SHP77 (cell line): ENCODE results near the gene ZBTB4.

Source experiments
- DNase-seq, 2 experiments: peaks; one replicate each; lab custom pipeline; 2025; lab: John Stamatoyannopoulos, UW

ZBTB4 gene

DNA sequence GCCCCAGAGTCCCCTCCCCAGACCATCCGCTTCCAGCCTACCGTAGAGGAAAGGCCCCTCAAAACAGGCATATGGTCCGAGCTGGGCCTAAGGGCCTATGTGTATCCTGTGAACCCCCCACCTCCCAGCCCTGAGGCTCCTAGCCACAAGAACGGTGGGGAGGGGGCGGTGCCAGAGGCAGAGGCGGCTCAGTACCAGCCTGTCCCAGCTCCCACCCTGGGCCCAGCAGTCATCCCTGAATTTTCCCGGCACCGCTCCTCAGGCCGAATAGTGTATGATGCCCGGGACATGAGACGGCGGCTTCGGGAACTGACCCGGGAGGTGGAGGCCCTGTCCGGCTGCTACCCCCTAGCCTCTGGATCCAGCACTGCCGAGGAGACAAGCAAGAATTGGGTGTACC is 58.2 kb downstream of the ZBTB4 start:
- no peak for DNase-seq

DNA sequence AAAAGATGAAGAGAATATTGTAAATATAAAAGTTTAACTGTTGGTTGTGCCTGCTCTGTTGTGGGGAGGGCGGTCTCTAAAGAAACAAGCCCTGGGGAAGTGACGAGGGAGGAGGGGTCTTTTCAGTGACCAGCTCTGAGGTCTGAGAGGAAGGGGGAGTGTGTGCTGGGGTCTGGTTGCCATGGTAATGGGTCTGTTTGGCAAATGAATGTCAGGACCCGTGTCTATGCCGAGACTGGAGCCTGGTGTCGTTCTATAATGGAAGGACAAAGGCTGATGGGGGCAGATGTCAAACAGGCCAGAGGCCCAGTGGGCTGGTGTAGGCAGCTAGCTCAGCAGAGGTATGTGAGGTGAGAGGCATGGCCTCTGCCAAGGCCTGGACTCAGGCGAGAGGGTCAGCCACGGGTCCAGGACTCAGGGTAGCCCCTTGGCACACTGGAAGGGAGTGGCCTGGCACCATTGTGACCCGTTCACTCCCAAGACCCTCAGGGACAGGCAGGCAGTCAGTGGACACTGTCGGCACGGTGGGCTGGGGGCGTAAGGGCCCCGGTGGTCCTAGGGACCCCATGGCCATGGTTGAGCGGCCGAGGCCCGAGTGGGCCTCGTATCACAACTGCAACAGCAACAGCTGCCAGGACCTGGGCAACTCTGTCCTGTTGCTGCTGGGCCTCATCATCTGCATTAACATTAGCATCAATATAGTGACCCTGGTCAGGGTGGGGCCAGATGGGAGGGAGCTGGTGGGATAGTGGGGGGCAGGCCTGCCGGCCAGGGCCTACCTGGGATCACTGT is 59.4 kb downstream of the ZBTB4 start, which contains the start of gene SPEM1:
TSS of gene SPEM1 (plus strand) at position 506 of the 792 bp plus-strand sequence. CDS start at position 567, 61 bp downstream.
- DNase-seq: no peak

DNA sequence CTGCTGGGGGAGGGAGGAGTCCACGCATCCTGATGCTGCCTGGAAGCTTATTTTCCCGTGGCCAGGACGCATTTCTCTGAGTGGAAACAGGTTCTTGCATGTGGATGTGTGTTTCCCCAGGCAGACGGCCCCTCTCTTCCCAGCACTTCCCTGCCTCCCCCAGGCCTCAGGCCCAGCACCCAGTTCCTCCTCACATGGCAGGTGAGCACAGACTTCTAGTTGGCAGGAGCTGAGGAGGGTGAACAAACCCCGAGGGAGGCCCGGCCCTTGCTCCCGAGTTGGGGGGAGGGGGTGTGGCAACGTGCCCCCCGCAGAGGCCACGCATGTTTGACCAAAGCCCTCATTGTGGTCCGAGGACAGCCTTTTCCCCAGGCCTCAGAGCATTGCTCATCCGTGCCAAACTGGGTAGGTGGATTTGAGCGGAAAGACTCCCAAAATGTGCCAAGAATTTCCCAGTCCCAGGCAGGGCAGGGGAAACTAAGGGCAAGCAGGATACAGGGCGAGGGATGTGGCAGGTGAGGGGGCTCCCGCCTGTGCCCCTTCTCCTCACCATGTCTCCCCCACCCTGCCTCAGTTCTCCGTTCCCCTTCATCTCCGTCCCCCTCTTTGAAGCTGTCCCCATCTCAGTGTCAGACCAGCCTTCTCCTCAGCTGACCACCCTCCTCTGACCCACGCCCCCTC is 60.8 kb downstream of the ZBTB4 start:
- DNase-seq: no peak

DNA sequence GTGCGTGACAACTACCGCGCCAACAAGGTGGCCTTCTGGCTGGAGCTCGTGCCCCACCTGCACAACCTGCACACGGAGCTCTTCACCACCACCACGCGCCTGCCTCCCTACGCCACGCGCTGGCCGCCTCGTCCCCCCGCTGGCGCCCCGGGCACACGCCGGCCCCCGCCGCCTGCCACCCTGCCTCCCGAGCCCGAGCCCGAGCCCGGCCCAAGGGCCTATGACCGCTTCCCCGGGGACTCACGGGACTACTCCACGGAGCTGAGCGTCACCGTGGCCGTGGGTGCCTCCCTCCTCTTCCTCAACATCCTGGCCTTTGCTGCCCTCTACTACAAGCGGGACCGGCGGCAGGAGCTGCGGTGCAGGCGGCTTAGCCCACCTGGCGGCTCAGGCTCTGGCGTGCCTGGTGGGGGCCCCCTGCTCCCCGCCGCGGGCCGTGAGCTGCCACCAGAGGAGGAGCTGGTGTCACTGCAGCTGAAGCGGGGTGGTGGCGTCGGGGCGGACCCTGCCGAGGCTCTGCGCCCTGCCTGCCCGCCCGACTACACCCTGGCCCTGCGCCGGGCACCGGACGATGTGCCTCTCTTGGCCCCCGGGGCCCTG is 62.3 kb downstream of the ZBTB4 start:
- no peak for DNase-seq

DNA sequence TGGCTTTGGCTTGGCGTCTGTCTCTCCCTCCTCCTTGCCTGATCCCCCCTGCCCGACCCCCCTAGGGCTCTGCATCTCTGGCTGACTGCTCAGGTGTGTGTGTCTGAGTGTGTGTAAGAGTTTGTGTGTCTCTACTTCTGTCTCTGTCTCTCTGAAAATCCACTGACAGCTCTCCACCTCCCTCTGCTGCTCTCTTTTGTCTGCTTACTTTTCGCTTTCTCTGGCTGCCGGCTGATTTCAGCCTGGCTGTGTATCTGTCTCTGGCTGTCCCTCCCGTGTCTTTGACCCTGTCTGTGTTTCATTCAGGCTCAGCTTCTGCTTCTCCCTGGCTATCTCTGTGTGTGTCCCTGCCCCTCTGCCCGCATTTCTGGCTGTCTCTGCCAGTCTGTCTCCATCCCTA is 63.1 kb downstream of the ZBTB4 start:
- no peak for DNase-seq

DNA sequence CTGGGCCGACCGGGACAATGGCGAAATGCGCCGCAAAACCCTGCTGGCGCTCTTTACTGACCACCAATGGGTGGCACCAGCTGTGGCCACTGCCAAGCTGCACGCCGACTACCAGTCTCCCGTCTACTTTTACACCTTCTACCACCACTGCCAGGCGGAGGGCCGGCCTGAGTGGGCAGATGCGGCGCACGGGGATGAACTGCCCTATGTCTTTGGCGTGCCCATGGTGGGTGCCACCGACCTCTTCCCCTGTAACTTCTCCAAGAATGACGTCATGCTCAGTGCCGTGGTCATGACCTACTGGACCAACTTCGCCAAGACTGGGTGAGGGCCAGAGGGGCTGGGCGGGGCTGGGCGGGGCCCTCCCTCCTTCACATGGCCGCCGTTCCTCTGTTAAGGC is 63.6 kb downstream of the ZBTB4 start:
- DNase-seq: no peak

DNA sequence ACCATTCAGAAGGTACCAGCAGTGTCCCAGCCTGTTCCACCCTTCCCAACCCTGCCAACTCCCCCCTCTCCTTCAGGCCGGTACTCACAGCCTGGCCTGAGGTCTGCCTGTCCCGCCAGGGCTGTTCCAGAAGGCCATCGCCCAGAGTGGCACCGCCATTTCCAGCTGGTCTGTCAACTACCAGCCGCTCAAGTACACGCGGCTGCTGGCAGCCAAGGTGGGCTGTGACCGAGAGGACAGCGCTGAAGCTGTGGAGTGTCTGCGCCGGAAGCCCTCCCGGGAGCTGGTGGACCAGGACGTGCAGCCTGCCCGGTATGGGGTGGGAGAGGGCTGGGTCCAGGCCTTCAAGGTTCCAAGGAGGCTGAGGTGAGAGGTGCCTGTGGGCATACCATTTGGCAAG is 64.6 kb downstream of the ZBTB4 start:
- DNase-seq: no peak

DNA sequence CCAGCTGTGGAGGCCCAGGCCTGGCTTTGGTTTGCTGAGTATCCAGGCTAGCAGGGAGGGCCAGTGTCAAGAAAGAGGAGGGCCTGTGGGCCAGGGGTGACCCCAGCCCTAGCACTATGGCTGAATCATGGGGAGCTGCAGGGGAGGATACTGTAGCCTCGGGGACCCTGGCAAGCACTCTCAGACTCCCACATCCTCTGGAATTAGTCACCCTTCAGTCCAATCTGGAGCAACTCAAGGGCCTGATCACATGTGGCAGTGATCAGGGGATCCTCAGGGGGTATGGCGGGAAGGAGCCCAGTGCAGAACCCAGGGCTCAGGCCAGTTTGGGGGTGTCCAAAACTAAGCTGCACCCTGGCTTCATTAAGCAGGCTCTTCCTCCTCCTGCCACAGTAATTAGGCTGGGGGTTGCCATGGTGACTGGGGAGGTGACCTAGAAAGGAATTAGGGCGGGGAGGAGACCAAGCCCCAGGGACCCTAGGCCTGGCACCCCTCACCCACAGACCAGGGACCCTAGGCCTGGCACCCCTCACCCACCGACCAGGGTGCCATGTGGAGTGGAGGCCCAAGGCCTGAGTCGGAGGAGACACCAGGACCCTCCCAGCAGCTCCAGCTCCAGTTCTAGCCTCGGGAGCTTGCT is 66.0 kb downstream of the ZBTB4 start:
- no peak for DNase-seq

DNA sequence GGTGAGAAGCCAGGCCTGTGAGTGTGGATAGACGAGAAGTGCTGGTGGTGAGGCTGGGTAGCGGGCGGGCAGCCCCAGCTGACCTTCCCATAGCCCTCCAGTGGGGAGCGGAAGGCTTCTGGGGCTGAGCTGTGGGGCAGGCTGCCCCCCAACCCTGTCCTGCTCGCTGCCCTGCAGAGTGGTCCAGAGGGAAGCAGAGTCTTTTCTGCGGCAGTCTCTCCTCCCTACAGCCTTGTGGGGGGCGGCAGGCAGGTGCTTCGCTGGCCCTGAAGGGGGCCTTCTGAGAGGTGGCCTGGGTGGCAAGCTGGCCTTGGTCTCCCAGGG is 68.0 kb downstream of the ZBTB4 start:
- DNase-seq: no peak

DNA sequence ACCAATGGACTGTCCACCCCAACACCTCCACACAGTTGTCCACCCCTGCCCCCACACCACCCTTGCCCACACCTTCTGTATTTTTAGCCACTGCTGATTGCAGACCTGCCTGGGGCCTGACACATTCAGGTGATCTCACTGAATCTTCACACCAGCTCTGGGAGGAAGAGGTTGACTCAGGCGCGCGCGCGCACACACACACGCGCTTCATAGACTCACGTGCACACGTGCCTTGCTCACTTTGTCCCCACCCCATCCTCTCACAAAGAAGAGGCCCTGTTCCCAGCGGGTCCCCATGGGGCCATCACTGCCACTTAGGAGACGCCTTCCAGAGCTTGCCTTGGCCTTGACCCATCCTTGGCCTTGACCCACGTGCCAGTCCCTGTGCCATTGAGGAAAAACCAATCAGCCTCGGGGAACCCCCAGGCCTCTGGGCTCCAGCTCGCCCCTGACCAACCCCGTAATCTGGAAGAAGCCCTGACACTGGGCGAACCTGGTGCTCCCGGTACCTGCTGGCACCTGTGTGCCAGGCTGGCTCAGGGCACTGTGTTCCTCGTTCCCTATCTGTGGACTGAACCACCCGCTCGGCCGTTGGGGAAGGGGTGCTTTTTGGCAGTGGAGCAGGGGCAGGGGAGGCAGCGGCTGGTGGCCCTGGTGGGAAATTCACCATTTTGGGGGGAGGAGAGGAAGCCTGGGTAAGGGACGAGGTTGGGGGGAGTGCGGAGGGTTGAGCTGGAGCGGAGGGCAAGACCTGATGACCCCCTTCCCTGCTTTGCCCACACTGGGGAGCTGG is 68.6 kb downstream of the ZBTB4 start:
- DNase-seq: no peak

DNA sequence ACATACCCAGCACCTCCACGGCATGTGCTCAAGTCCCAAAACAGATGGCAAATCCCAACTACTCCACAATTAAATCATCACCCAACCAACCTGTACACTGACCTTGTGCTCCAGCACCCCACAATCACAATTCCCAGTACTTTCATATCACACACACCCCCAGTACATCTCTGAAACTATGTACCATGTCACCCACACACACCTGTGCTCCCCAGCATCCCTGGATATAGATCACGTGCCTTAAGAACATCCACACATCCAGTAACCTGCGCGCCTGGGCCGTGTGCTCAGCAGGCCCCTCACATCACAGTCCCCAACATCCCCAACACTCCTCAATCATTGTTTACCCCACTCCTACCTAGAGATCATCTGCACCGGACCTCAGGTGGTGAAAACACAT is 69.7 kb downstream of the ZBTB4 start:
- DNase-seq: no peak
